HG03457 (cell line): ENCODE results near the gene NASP.

Source experiments
- ATAC-seq: cut with Tn5 transposase; IDR thresholded peaks from one replicate; pipeline ENCODE4 v1.9.1; 2021; ENCODE audit warnings: moderate number of reproducible peaks; ENCODE audit not compliant: unreplicated experiment

NASP gene, protein sequence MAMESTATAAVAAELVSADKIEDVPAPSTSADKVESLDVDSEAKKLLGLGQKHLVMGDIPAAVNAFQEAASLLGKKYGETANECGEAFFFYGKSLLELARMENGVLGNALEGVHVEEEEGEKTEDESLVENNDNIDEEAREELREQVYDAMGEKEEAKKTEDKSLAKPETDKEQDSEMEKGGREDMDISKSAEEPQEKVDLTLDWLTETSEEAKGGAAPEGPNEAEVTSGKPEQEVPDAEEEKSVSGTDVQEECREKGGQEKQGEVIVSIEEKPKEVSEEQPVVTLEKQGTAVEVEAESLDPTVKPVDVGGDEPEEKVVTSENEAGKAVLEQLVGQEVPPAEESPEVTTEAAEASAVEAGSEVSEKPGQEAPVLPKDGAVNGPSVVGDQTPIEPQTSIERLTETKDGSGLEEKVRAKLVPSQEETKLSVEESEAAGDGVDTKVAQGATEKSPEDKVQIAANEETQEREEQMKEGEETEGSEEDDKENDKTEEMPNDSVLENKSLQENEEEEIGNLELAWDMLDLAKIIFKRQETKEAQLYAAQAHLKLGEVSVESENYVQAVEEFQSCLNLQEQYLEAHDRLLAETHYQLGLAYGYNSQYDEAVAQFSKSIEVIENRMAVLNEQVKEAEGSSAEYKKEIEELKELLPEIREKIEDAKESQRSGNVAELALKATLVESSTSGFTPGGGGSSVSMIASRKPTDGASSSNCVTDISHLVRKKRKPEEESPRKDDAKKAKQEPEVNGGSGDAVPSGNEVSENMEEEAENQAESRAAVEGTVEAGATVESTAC

DNA sequence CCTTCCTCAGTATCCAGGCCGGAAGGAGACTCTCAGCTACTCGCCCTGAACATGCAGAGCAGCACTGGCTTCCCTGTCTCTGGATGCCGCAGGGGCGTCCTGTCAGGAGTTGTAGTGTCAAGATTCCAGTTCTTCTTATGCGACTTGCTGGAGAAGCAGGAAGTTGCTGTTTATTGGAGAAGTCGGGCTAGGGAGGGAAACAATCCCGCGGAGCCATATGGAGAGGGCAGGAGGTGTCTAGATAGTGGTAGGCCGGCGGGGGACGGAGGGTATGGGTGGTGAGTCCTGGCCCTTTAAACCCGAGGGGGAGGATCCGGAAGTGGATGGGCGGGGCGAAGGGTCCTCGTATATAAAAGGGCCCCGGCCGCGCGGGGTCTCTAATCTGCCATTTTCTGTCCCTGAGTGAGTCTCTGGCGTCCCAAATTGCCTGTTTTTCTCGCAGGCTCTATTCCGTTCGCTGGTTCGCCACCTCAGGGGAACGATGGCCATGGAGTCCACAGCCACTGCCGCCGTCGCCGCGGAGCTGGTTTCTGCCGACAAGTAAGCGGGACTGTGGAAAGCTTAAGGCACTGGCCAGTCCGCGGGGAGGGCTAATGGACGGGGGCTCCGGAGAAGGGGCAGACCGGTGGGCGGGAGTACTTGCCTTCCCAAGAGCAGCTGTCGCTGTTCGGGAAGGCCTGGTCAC lies at the start of gene NASP:
Gene NASP (plus strand): TSS at position 376 of the 685 bp plus-strand sequence. CDS start 106 bp downstream, at position 482.
- ATAC-seq = peak; percentile 34

GRCh38 chr1:45535988-45536766 lies 47.7 kb upstream of the NASP start:
- no peak for ATAC-seq

GRCh38 chr1:45536886-45537285 lies 47.0 kb upstream of the NASP start:
- ATAC-seq = no peak

DNA sequence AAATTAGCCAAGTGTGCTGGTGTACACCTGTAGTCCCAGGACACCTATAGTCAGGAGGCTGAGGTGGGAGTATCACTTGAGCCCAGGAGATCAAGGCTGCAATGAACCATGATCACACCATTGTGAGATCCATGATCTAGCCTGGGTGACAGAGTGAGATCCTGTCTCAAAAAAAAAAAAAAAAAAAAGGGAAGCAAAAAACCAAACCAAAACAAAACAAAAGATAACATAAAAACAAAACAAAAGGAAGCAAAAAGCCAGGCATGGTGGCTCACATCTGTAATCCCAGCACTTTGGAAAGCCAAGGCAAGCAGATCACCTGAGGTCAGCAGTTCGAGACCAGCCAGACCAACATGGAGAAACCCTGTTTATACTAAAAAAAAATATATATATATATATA lies 42.6 kb upstream of the NASP start:
- ATAC-seq = no peak

DNA sequence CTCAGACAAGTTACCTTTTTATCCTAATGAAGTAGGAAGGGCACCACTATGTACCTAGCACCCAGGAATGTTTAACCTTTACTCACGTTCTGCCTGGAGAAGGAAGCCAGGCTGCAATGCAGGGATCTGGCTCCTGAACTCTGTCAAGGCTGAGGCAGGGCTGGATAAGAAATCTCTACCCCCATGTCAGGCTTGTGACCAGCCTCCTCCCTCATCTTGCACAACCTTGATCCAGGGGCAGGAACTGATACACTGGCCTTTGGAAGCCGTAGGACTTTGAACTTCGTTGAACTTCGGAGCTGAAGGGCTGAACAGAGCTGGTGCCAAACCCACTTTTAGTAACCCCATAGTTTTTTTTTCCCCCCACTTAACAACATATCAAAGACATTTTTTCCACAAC lies 41.2 kb upstream of the NASP start:
- ATAC-seq = no peak

DNA sequence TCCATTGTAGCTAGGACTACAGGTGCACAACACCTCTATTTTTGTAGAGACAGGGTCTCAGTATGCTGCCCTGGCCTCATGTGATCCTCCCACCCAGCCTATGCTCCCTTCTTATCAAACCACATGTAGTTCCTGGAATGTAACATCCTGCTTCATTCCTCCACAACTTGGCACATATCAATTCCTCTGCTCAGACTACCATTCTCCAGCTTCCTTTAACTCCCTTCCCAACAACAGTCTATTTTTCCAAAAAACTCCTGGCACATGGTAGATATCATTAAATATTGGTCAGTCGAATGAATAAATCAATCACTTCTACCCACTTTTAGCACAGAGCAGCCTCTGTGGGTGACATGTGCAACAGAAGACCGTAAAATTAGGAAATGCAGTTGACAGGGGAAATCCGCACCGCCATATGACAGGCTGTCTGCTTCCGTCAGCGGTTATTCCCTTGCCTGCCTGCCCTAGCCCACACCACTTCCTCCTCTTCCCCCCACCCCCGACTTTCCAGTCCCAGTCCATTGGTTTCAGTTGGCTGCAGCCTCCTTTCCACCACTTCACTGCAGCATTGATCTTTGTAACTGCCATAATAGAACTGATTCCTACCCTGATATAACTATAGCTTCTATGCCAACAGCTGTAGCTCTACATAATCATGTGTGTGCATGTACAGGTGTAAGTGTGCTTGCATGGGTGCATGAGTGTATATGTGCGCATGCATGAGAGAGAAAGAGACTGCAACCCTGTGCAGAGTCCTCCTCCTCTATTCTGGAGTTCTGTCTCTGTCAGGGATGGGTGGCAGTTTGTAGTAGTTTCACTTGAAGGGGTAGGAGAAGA lies 40.0 kb upstream of the NASP start:
- no peak for ATAC-seq

- ATAC-seq = no peak
Measured at GRCh38 chr1:45544530-45544929, 39.3 kb upstream of the NASP start.

- no peak for ATAC-seq
Measured at GRCh38 chr1:45545019-45545493, 38.8 kb upstream of the NASP start.

DNA sequence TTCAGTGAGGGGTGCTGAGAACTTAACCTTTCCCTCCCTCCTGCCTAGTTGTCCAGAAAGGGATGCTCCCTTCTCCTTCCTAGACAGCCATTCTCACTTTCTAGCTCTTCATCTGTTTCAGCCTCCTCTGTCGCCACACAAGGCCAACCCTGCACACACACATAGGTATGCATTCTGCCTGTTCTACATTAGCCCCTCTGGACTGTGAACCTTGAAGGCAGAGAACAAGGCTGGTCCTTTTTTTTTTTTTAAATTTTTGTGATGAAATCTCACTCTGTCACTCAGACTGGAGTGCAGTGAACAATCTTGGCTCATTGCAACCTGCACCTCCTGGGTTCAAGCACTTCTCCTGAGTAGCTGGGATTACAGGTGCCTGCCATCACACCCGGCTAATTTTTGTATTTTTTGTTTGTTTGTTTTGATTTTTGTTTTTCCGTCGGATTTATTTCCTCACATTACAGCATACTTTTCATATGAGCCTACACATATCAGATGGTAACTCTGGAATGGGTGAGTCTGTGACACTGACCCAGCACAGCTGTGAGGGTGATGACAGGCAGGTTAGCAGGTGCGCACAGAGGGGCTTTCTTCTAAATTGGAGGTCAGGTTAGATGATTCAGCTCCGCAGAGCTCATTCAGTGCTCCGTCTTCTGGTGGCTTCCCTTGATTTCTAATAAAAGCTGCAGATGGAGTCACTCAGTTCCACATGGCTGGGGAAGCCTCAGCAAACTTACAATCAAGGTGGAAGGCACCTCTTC lies 38.1 kb upstream of the NASP start:
- no peak for ATAC-seq

DNA sequence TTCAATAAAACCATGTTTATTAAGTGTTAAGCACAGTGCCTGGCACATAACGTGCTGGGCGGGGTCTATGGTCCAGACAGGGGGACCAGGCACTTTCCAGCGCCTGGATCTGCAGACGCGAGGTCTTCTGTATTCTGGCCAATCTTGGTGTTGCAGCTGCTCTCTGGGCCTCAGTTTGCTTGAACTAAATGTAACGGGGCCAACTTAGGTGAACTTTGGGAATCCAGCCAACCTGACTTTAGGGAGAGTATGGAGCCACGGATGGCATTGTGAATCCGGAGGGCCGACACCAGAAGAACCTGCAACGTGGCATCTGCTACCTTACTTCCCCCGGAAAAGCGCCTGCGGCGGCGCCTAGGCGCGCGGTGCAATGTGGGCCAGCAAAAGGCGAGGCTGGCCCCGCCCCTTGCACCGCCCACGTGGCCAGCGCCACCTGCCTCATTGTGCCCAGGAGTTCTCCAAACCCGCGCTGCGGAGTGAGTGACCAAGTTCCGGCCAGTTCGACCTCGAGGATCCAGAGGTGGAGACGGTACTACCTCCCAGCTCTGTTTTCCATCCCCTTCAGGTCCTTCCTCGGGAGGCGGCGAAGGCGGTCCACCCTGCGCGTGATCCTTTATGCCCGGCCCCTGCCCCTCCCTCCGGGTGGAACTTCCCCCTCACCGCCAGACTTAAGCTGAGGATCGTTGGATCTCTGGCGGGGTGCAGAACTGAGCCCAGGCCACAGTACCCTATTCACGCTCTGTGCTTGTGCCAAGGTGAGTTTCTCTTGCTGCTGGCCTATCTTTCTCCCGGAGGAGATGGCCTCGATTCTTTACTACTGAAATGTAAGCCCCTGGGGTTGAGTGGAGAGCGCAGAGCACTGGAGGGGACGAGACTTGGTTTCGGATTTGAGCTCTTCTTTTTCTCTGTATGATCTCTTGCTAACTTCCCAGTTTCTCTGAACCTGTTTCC lies 33.2 kb upstream of the NASP start, which contains the start of gene AKR1A1:
Gene AKR1A1 (plus strand): TSS at position 426 of the 951 bp plus-strand sequence. CDS start 10,969 bp downstream, outside the sequence.
- ATAC-seq = peak; percentile 67

DNA sequence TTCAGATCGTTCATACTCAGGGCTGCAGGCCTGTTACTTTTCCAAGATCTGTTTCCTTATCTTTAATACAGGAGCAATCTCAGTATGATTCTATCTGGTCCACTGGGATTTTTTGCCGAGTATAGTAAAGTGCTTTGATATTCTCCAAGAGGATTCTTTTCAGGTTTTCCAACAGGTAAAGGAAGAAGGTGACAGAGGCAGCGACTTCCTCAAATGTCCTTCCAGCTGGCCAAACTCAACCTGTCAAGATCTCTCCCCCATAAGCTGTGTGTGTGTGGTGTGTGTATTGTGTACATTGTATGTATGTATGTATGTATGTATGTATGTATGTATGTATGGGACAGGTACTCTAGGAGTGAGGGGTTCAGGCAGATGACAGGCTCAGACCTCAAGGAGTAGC lies 32.2 kb upstream of the NASP start:
- no peak for ATAC-seq

DNA sequence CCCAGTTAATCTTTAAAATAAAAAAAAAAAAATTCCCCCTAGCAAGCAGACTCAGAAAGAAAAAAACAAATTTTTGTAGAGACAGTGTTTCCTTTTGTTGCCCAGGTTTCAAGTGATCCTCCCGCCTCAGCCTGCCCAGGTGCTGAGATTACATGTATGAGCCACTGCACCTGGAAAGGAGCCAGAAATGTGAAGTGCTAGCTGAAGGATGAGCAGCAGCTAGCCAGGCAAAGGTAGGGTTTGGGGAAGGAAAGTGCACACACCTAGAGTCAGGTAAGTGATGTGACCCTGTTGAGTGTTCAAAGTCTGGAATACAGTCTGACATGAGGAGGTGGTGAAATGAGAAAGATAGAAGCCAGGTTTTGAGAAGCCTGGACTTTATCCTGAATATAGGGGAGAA lies 31.5 kb upstream of the NASP start:
- no peak for ATAC-seq

- ATAC-seq = no peak
Measured at GRCh38 chr1:45554198-45554597, 29.6 kb upstream of the NASP start.

- ATAC-seq = no peak
Measured at GRCh38 chr1:45557422-45557944, 26.4 kb upstream of the NASP start.

DNA sequence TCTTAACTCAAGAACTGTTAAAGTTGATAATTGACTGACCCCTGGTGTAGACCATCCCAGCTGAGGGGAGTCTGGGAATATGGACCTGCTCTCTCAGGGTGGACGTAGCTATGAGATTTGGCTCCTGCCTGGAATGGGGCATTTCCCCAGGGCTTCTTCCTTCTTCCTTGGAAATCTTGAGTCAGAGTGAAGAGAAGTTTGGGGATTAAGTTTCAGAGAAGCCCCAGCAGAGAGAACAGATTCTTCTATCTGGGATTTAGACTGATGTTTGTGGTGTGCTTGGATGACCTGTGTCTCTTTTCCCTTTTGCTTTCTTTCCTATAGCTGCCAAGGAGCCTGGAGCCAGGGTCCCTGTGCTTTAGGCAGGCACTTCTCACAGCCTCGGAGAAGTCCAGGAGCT lies 20.0 kb upstream of the NASP start:
- ATAC-seq = no peak

DNA sequence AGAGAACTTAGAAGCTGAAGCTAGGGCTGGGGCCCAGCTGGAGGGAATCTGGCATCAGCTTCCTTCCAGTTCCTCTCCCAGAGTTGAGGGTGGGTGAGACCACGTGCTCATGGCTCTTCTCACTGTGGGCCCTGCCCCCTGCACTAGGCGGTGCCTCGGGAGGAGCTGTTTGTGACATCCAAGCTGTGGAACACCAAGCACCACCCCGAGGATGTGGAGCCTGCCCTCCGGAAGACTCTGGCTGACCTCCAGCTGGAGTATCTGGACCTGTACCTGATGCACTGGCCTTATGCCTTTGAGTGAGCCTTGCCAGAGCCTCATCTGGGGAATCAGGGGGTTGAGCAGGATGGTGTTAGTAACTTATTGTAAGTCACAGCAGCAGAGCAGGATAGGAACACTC lies 17.1 kb upstream of the NASP start:
- ATAC-seq = no peak

- no peak for ATAC-seq
Measured at GRCh38 chr1:45567911-45568310, 15.9 kb upstream of the NASP start.

DNA sequence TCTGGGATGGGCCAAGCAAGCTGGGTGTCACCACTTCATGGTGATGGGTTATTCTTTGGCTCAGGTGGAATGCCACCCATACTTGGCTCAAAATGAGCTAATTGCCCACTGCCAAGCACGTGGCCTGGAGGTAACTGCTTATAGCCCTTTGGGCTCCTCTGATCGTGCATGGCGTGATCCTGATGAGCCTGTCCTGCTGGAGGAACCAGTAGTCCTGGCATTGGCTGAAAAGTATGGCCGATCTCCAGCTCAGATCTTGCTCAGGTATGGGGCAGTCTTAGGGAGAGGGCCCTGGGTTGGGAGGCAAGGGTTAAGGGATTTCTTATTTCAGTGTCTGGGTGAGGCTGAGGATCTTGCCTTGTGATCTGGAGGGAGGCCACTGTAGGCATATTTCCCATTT lies 15.4 kb upstream of the NASP start:
- ATAC-seq = no peak
